ENCODE results near the gene AKIRIN2. TPM values are rescaled to one million over a fixed set of nuclear protein-coding genes. Genes with fewer than 3 reads are reported as not detected.

AKIRIN2 gene
- polyA plus RNA-seq, 12 donors, result 35.4 to 46.2 (median 41.0) TPM; not detected in 1

Other genes with a start within 250 kb of the AKIRIN2 start
- gene SLC35A1, start 229.3 kb downstream of the AKIRIN2 start, polyA plus RNA-seq (ENCODE audit: insufficient read length in 12 of 12), result 10 to 100 TPM in 11 of 12 donors, not detected in 1; 15.4 to 29.0 (median 22.2) TPM
- 10 to 100 TPM in 11 of 12 donors, not detected in 1; 37.1 to 61.4 (median 48.4) TPM for gene RARS2, start 112.2 kb downstream of the AKIRIN2 start, polyA plus RNA-seq (ENCODE audit: insufficient read length in 12 of 12)
- 10 to 100 TPM in 11 of 12 donors, not detected in 1; 20.4 to 31.6 (median 28.3) TPM for gene ORC3, start 112.1 kb downstream of the AKIRIN2 start, polyA plus RNA-seq (ENCODE audit: insufficient read length in 12 of 12)